GM10847 (cell line): ENCODE measurements around the gene ANKZF1.

Source experiments
- POLR2A ChIP-seq: IDR thresholded peaks from 2 replicates; pipeline ENCODE4 v1.6.1; 2011; ENCODE audit not compliant: insufficient read length; ENCODE audit errors: extremely low read depth

The ANKZF1 gene

GRCh38 chr2:219282375-219282774, 52.8 kb downstream of the ANKZF1 start:
- TF ChIP-seq POLR2A, result no peak

- TF ChIP-seq POLR2A, result no peak
Measured at GRCh38 chr2:219282943-219283581, 53.5 kb downstream of the ANKZF1 start.

GRCh38 chr2:219284501-219285372, 55.1 kb downstream of the ANKZF1 start:
- no peak for TF ChIP-seq POLR2A

- TF ChIP-seq POLR2A, result no peak
Measured at GRCh38 chr2:219285373-219285735, 55.7 kb downstream of the ANKZF1 start.

- no peak for TF ChIP-seq POLR2A
Measured at GRCh38 chr2:219285894-219286425, 56.4 kb downstream of the ANKZF1 start.
